Tibial artery (tissue), 4 donors: ENCODE results near the gene SYNGAP1.
A peak's percentile ranks its signal among the peaks of the same experiment; 100 is the strongest.

Experiments used
- DNase-seq, 2 donors: peaks; one replicate each; pipeline ENCODE4 v3.0.0-alpha.2; 2019
- H3K27ac ChIP-seq, 2 donors: fragments of 200-600 bp; sonication (generic) in 1 of 2; 1 replicate in 1 of 2; 2 replicates in 1 of 2; pipeline ENCODE4 v1.5.1; 2018 to 2019; ENCODE audit warnings: mild to moderate bottlenecking in 1 of 2
- H3K27me3 ChIP-seq, 2 donors: fragments of 200-600 bp; sonication (generic) in 1 of 2; one replicate each; pipeline versions ENCODE4 v1.5.1 to v1.6.0; 2016 to 2019
- H3K36me3 ChIP-seq, 3 donors: fragments of 200-600 bp; sonication (generic) in 2 of 3; one replicate each; pipeline ENCODE4 v1.5.1; 2016 to 2019; ENCODE audit warnings: mild to moderate bottlenecking in 2 of 3
- H3K4me1 ChIP-seq, 4 donors: fragments of 200-600 bp; sonication (generic) in 2 of 4; 1 replicate in 3 of 4; 2 replicates in 1 of 4; pipeline ENCODE4 v1.5.1; 2016 to 2019
- H3K4me3 ChIP-seq, 2 donors: fragments of 200-600 bp; sonication (generic) in 1 of 2; 1 replicate in 1 of 2; 2 replicates in 1 of 2; pipeline ENCODE4 v1.5.1; 2018 to 2019; ENCODE audit warnings: mild to moderate bottlenecking in 2 of 2
- H3K9me3 ChIP-seq, 3 donors: fragments of 200-600 bp; sonication (generic) in 1 of 3; one replicate each; pipeline ENCODE4 v1.5.1; 2016 to 2019
- CTCF ChIP-seq, 2 experiments: fragments of 200-600 bp in 1 of 2; fragments of 450-650 bp in 1 of 2; IDR thresholded peaks; one replicate each; pipeline ENCODE4 v1.5.1; 2017 to 2019; ENCODE audit warnings: antibody characterized with exemption in 2 of 2, mild to moderate bottlenecking in 1 of 2, moderate library complexity in 1 of 2
- intact Hi-C: fragments of 100-400 bp; cut with DNase I; formaldehyde crosslinking; loops from one replicate; pipeline ENCODE4 v1.15.0; 2023; ENCODE audit warnings: low total_unique reads

SYNGAP1 gene

GRCh38 chr6:33432546-33432945 lies 12.7 kb downstream of the SYNGAP1 start:
- peaks cover 0 to 50% (median 38%) of the 10 kb centered on the region in 4 donors for H3K4me1 ChIP-seq
- intact Hi-C loops, result no loop called here
- peak overlapping the region in 1 of 2 donors; percentile 52 for H3K27ac ChIP-seq

GRCh38 chr6:33433001-33433543 lies 13.2 kb downstream of the SYNGAP1 start:
- no peaks in the 10 kb centered on the region for H3K9me3 ChIP-seq
- no peak for TF ChIP-seq CTCF (IDR thresholded peaks at IDR 0.05)

More at GRCh38 chr6:33432546-33432945, 12.7 kb downstream of the SYNGAP1 start:
- Histone ChIP-seq H3K4me3 (no peak overlapping the region), H3K36me3 (peaks cover 17 to 35% (median 22%) of the 10 kb centered on the region in 3 donors), H3K27me3 (no peaks in the 10 kb centered on the region), H3K9me3 (no peaks in the 10 kb centered on the region)
- no peak for TF ChIP-seq CTCF (IDR thresholded peaks at IDR 0.05)
- peak in 1 of 2 donors; percentile 33 for DNase-seq

GRCh38 chr6:33433544-33434191 lies 13.8 kb downstream of the SYNGAP1 start:
- Histone ChIP-seq H3K4me3 (no peak overlapping the region), H3K4me1 (peaks cover 0 to 43% (median 32%) of the 10 kb centered on the region in 4 donors), H3K27ac (peak overlapping the region; percentile 52 to 54), H3K9me3 (no peaks in the 10 kb centered on the region), H3K27me3 (no peaks in the 10 kb centered on the region), H3K36me3 (peaks cover 26 to 46% (median 33%) of the 10 kb centered on the region in 3 donors)
- peak in 1 of 2 donors; percentile 79 for DNase-seq
- intact Hi-C loops, result no loop called here
- TF ChIP-seq CTCF (IDR thresholded peaks at IDR 0.05), result no peak

More at GRCh38 chr6:33433001-33433543, 13.2 kb downstream of the SYNGAP1 start:
- Histone ChIP-seq H3K36me3 (peaks cover 23 to 40% (median 27%) of the 10 kb centered on the region in 3 donors), H3K27me3 (no peaks in the 10 kb centered on the region), H3K4me1 (peaks cover 0 to 49% (median 37%) of the 10 kb centered on the region in 4 donors), H3K27ac (peak overlapping the region; percentile 52 to 54), H3K4me3 (no peak overlapping the region)
- intact Hi-C loops, result no loop called here
- peak in 1 of 2 donors; percentile 31 for DNase-seq

- Histone ChIP-seq H3K9me3 (no peaks in the 10 kb centered on the region), H3K27me3 (no peaks in the 10 kb centered on the region), H3K4me3 (no peak overlapping the region), H3K4me1 (peaks cover 0 to 37% (median 27%) of the 10 kb centered on the region in 4 donors), H3K36me3 (peaks cover 26 to 50% (median 35%) of the 10 kb centered on the region in 3 donors), H3K27ac (no peak overlapping the region)
- TF ChIP-seq CTCF (IDR thresholded peaks at IDR 0.05), result no peak
- DNase-seq, result peak in 1 of 2 donors; percentile 37
- intact Hi-C loops, result no loop called here
Measured at GRCh38 chr6:33434961-33435360, 15.1 kb downstream of the SYNGAP1 start.

GRCh38 chr6:33437666-33438065 lies 17.8 kb downstream of the SYNGAP1 start:
- no peak overlapping the region for H3K27ac ChIP-seq
- no peak for DNase-seq
- peaks cover 33 to 77% (median 54%) of the 10 kb centered on the region in 3 donors for H3K36me3 ChIP-seq
- H3K4me3 ChIP-seq, result no peak overlapping the region
- intact Hi-C loops, result no loop called here
- no peaks in the 10 kb centered on the region for H3K9me3 ChIP-seq
- no peaks in the 10 kb centered on the region for H3K27me3 ChIP-seq
- TF ChIP-seq CTCF (IDR thresholded peaks at IDR 0.05), result no peak
- peaks cover 0 to 14% (median 11%) of the 10 kb centered on the region in 4 donors for H3K4me1 ChIP-seq
